GM23338 (cell line): ENCODE results near the gene PHRF1. TPM values are rescaled to one million over a fixed set of nuclear protein-coding genes. Genes with fewer than 3 reads are reported as not detected.

Source experiments
- ATAC-seq: fragments of 200-7000 bp; cut with Tn5 transposase; 3 replicates; pipeline ENCODE4 v1.9.1; 2020
- DNase-seq: peaks from one replicate; pipeline ENCODE4 v3.0.0-alpha.2; 2015; ENCODE audit warnings: low spot score
- H2AFZ ChIP-seq: fragments of 200-600 bp; sonication (generic); 2 replicates; pipeline ENCODE4 v1.8.0; 2016; ENCODE audit warnings: antibody characterized with exemption, mild to moderate bottlenecking, moderate library complexity
- H3F3A ChIP-seq: fragments of 200-600 bp; sonication (generic); replicated peaks from 2 replicates; pipeline ENCODE4 v1.8.0; 2017; ENCODE audit warnings: antibody characterized with exemption, mixed run types, low read depth
- H3K27ac ChIP-seq: fragments of 200-600 bp; sonication (generic); 2 replicates; pipeline ENCODE4 v1.6.1; 2016; ENCODE audit warnings: low read depth
- H3K27me3 ChIP-seq: fragments of 200-600 bp; sonication (generic); 2 replicates; pipeline ENCODE4 v1.8.0; 2016; ENCODE audit warnings: mild to moderate bottlenecking, mixed run types, moderate library complexity; ENCODE audit not compliant: insufficient read depth
- H3K36me3 ChIP-seq: fragments of 200-600 bp; sonication (generic); 2 replicates; pipeline ENCODE4 v1.8.0; 2016; ENCODE audit warnings: mild to moderate bottlenecking; ENCODE audit not compliant: insufficient read depth
- H3K4me1 ChIP-seq: fragments of 200-600 bp; sonication (generic); 2 replicates; pipeline ENCODE4 v1.8.0; 2016; ENCODE audit warnings: mild to moderate bottlenecking, moderate library complexity; ENCODE audit not compliant: insufficient read depth
- H3K4me2 ChIP-seq: fragments of 200-600 bp; sonication (generic); 2 replicates; pipeline ENCODE4 v1.7.1; 2017; ENCODE audit warnings: mixed run types
- H3K4me3 ChIP-seq: fragments of 200-600 bp; sonication (generic); 2 replicates; pipeline ENCODE4 v1.6.1; 2016; ENCODE audit warnings: mixed run types
- H3K79me2 ChIP-seq: fragments of 200-600 bp; sonication (generic); replicated peaks from 2 replicates; pipeline ENCODE4 v1.8.0; 2017; ENCODE audit warnings: mild to moderate bottlenecking; ENCODE audit not compliant: insufficient read depth
- H3K9me2 ChIP-seq: fragments of 200-600 bp; sonication (generic); 2 replicates; pipeline ENCODE4 v1.8.0; 2017; ENCODE audit not compliant: insufficient read depth
- H4K20me1 ChIP-seq: fragments of 200-600 bp; sonication (generic); replicated peaks from 2 replicates; pipeline ENCODE4 v1.8.0; 2017; ENCODE audit warnings: mild to moderate bottlenecking; ENCODE audit not compliant: insufficient read depth
- H3K27ac Mint-ChIP-seq: 2 replicates; pipeline ENCODE4 v1.8.0; 2020; ENCODE audit warnings: inconsistent platforms, mild to moderate bottlenecking, moderate library complexity, mixed read lengths
- H3K27me3 Mint-ChIP-seq: 3 replicates; pipeline ENCODE4 v1.8.0; 2022; ENCODE audit warnings: low read depth, mild to moderate bottlenecking, moderate library complexity, mixed read lengths, inconsistent platforms; ENCODE audit not compliant: insufficient read depth, poor library complexity
- H3K36me3 Mint-ChIP-seq: 3 replicates; pipeline ENCODE4 v1.8.0; 2021; ENCODE audit warnings: low read depth, mild to moderate bottlenecking, inconsistent platforms, moderate library complexity, mixed read lengths
- H3K4me1 Mint-ChIP-seq: 3 replicates; pipeline ENCODE4 v1.8.0; 2020; ENCODE audit warnings: mild to moderate bottlenecking, inconsistent platforms, mixed read lengths
- H3K4me3 Mint-ChIP-seq: 3 replicates; pipeline ENCODE4 v1.8.0; 2021; ENCODE audit warnings: moderate library complexity, mild to moderate bottlenecking, inconsistent platforms, mixed read lengths
- H3K9me3 Mint-ChIP-seq: 3 replicates; pipeline ENCODE4 v1.8.0; 2020; ENCODE audit warnings: moderate library complexity, mild to moderate bottlenecking, inconsistent platforms, mixed read lengths
- CREB1 ChIP-seq: fragments of 250-450 bp; sonication (Bioruptor Pico); IDR thresholded peaks from 2 replicates; pipeline ENCODE4 v1.5.0; 2020; ENCODE audit warnings: low read depth, mild to moderate bottlenecking, moderate library complexity
- CTCF ChIP-seq, 2 experiments: fragments of 200-600 bp in 1 of 2; sonication (generic) in 1 of 2; conservative IDR thresholded peaks; 2 replicates each; pipeline versions ENCODE4 v1.5.1 to v1.6.1; 2016 to 2017; ENCODE audit warnings: antibody characterized with exemption in 2 of 2, low read depth in 2 of 2, mild to moderate bottlenecking in 2 of 2, moderate library complexity in 1 of 2
- EZH2phosphoT487 ChIP-seq: fragments of 200-600 bp; sonication (generic); IDR thresholded peaks from one replicate; pipeline ENCODE4 v1.8.1; 2018; ENCODE audit warnings: antibody characterized with exemption; ENCODE audit not compliant: unreplicated experiment
- ZNF114 ChIP-seq: fragments of 250-450 bp; sonication (Bioruptor Pico); IDR thresholded peaks from 2 replicates; pipeline ENCODE4 v1.5.0; 2020; ENCODE audit warnings: mild to moderate bottlenecking, moderate library complexity
- ZNF331 ChIP-seq: fragments of 250-450 bp; sonication (Bioruptor Pico); IDR thresholded peaks from 2 replicates; pipeline ENCODE4 v1.5.0; 2020; ENCODE audit warnings: low read depth, mild to moderate bottlenecking, moderate library complexity
- ZNF462 ChIP-seq: fragments of 250-450 bp; sonication (Bioruptor Pico); IDR thresholded peaks from 2 replicates; pipeline ENCODE4 v1.5.0; 2020; ENCODE audit warnings: mild to moderate bottlenecking, moderate library complexity
- polyA plus RNA-seq: library from polyadenylated mRNA; unstranded; fragments of >200 nt; fragmentation: Nextera tagmentation; extraction: Ambion mirVana; gene quantifications from 2 replicates; pipeline ENCODE4 v1.2.1, GENCODE V29; 2016
- total RNA-seq: library from RNA; depleted of rRNA; stranded (reverse); fragments of >200 nt; shearing (Covaris generic); gene quantifications from 2 replicates; pipeline ENCODE4 v1.2.3, GENCODE V29; 2014

PHRF1 gene
- total and polyA plus RNA-seq, 2 experiments from 2014 or later: 11.0 to 45.9 TPM

GRCh38 chr11:550021-550745 is 26.1 kb upstream of the PHRF1 start:
- TF ChIP-seq CTCF (conservative IDR thresholded peaks at IDR 0.05; ENCODE audit: low read depth in 2 of 2) (no peak), ZNF331 (CRISPR knock-in tag) (no peak), CREB1 (CRISPR knock-in tag) (no peak), ZNF462 (CRISPR knock-in tag) (no peak), ZNF114 (CRISPR knock-in tag) (no peak), EZH2phosphoT487 (no peak)
- H3K4me1 Mint-ChIP-seq: no peaks in the 10 kb centered on the region; the same call in 2 of the 3 replicates
- H3K27ac ChIP-seq: no peak overlapping the region
- no peaks in the 10 kb centered on the region for H3K79me2 ChIP-seq
- no peak overlapping the region for H3K4me3 Mint-ChIP-seq
- H4K20me1 ChIP-seq: no peaks in the 10 kb centered on the region
- no peaks in the 10 kb centered on the region for H3K27me3 ChIP-seq
- H3K4me3 ChIP-seq: no peak overlapping the region
- no peaks in the 10 kb centered on the region for H3K9me2 ChIP-seq
- DNase-seq (no peak), ATAC-seq (no peak)
- H3K9me3 Mint-ChIP-seq: no peaks in the 10 kb centered on the region
- peaks cover 8% of the 10 kb centered on the region for H3K27me3 Mint-ChIP-seq
- no peaks in the 10 kb centered on the region for H3K36me3 ChIP-seq
- H3F3A ChIP-seq: 0 out of 2 replicates have a peak, but pooled peaks cover 7% of the 10 kb centered on the region
- H3K4me1 ChIP-seq: no peaks in the 10 kb centered on the region
- H2AFZ ChIP-seq: no peak overlapping the region
- no peak overlapping the region for H3K27ac Mint-ChIP-seq
- no peaks in the 10 kb centered on the region for H3K36me3 Mint-ChIP-seq
- H3K4me2 ChIP-seq: no peak overlapping the region
